ENCODE results near the gene IQGAP2.
"Not testable (repeated sequence)": the region's sequence is repeated elsewhere in the genome, so short reads cannot be mapped to it uniquely, and the experiment has no call there.

Gene IQGAP2

GRCh38 chr5:76514292-76514691, 111.2 kb downstream of the IQGAP2 start:
- no peak overlapping the region for H3K4me3 ChIP-seq (replicated peaks; ENCODE audit: low read depth, low read length)
- H3K36me3 ChIP-seq (ENCODE audit: control insufficient read depth, insufficient read depth, low read length): no peaks in the 10 kb centered on the region; the same call in none of the 2 replicates
- DNase-seq (ENCODE audit: extremely low read depth, insufficient read length): no peak
- TF ChIP-seq, protein P1, sequence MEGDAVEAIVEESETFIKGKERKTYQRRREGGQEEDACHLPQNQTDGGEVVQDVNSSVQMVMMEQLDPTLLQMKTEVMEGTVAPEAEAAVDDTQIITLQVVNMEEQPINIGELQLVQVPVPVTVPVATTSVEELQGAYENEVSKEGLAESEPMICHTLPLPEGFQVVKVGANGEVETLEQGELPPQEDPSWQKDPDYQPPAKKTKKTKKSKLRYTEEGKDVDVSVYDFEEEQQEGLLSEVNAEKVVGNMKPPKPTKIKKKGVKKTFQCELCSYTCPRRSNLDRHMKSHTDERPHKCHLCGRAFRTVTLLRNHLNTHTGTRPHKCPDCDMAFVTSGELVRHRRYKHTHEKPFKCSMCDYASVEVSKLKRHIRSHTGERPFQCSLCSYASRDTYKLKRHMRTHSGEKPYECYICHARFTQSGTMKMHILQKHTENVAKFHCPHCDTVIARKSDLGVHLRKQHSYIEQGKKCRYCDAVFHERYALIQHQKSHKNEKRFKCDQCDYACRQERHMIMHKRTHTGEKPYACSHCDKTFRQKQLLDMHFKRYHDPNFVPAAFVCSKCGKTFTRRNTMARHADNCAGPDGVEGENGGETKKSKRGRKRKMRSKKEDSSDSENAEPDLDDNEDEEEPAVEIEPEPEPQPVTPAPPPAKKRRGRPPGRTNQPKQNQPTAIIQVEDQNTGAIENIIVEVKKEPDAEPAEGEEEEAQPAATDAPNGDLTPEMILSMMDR (IDR thresholded peaks at IDR 0.05; ENCODE audit: insufficient read depth, low read length, poor library complexity, severe bottlenecking): no peak
- H3K27me3 ChIP-seq (replicated peaks; ENCODE audit: control insufficient read depth, insufficient read depth, low read length): no peaks in the 10 kb centered on the region

DNA sequence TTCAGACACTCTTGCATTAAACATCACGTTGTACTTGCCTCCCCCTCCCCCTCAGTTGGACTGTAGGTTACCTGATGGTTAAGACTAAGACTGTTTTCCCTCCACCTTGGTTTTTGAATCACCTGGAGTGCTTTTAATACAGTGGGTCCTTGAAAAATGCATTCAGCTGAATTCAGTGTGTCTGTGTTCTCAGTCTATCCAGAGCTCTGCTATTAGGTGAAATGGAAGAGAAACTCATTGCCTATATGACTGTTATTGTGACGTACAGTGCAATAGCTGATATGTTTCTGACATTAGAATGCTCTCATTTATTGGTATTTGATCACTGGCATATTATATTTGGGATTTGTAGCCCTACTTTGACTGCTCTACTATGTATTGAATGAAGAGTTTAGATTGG, 111.6 kb downstream of the IQGAP2 start:
- Histone ChIP-seq H3K4me3 (replicated peaks; ENCODE audit: low read depth, low read length) (no peak overlapping the region), H3K36me3 (ENCODE audit: control insufficient read depth, insufficient read depth, low read length) (no peaks in the 10 kb centered on the region; the same call in none of the 2 replicates)

DNA sequence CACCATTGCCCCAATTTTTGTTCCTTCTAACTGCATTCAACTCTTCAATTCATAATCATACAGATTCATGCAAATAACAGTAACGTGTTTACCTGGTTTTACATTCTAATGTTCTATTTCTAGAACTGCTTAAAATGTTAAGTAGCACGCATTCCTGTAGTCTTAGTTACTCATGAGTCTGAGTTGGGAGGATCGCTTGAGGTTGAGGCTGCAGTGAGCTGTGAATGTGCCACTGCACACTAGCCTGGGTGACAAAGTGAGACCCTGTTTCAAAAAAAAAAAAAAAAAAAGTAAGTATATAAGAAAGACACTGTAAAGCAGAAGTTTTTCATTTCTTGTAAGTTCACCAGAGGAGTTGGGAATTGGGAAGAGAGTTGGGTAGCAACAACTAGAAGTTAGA, 114.2 kb downstream of the IQGAP2 start:
- H3K4me3 ChIP-seq (replicated peaks; ENCODE audit: low read depth, low read length): no peak overlapping the region
- H3K36me3 ChIP-seq (ENCODE audit: control insufficient read depth, insufficient read depth, low read length): no peaks in the 10 kb centered on the region
- H3K27me3 ChIP-seq (replicated peaks; ENCODE audit: control insufficient read depth, insufficient read depth, low read length): no peaks in the 10 kb centered on the region
- no peak for DNase-seq (ENCODE audit: extremely low read depth, insufficient read length)
- TF ChIP-seq, protein P1 (IDR thresholded peaks at IDR 0.05; ENCODE audit: insufficient read depth, low read length, poor library complexity, severe bottlenecking): no peak

More for the DNA sequence above, 111.6 kb downstream of the IQGAP2 start:
- TF ChIP-seq, protein P1 (IDR thresholded peaks at IDR 0.05; ENCODE audit: insufficient read depth, low read length, poor library complexity, severe bottlenecking): no peak
- no peaks in the 10 kb centered on the region for H3K27me3 ChIP-seq (replicated peaks; ENCODE audit: control insufficient read depth, insufficient read depth, low read length)
- no peak for DNase-seq (ENCODE audit: extremely low read depth, insufficient read length)

DNA sequence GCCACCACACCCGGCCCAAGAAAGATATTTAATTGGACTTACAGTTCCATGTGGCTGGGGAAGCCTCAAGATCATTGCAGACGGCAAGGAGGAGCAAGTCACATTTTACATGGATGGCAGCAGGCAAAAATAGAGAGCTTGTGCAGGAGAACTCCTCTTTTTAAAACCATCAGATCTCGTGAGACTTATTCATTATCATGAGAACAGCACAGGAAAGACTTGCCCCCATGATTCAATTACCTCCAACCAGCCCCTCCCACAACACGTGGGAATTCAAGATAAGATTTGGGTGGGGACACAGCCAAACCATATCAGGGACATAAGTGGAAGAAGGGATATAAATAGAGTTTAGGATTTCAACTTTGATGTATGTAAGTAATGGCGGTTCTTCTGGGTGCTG, 115.2 kb downstream of the IQGAP2 start:
- not testable (repeated sequence) for H3K36me3 ChIP-seq (ENCODE audit: control insufficient read depth, insufficient read depth, low read length); H3K27me3 ChIP-seq (replicated peaks; ENCODE audit: control insufficient read depth, insufficient read depth, low read length); H3K4me3 ChIP-seq (replicated peaks; ENCODE audit: low read depth, low read length); DNase-seq (ENCODE audit: extremely low read depth, insufficient read length)

DNA sequence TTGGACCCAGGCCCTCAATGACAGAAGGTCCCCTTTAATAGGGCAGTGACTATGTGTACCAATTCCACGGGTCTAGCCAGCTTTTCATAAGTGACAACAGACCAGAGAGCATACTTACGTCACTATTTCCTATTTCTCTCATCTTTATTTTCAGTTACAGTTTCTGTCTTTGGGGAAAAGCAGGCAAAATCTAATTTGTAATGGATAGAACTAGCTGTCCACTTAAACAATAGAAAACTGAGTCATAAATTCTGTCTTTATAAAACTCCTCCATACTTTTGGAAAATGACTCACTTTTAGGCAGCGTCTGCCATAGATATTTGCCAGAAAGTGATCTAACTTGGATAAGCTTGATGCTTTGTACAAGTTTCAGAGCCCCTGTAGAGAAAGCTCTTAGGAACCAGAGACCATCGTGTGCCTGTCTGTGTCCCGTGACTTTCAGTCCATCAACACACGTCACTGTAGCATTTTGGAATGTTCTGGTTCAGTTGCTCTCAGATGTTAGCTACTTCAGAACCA, 118.2 kb downstream of the IQGAP2 start:
- TF ChIP-seq, protein P1 (IDR thresholded peaks at IDR 0.05; ENCODE audit: insufficient read depth, low read length, poor library complexity, severe bottlenecking): no peak
- peak; percentile 9 for DNase-seq (ENCODE audit: extremely low read depth, insufficient read length)

GRCh38 chr5:76522103-76522935, 119.2 kb downstream of the IQGAP2 start:
- H3K4me3 ChIP-seq (replicated peaks; ENCODE audit: low read depth, low read length): no peak overlapping the region
- no peak for DNase-seq (ENCODE audit: extremely low read depth, insufficient read length)
- TF ChIP-seq, protein P1 (IDR thresholded peaks at IDR 0.05; ENCODE audit: insufficient read depth, low read length, poor library complexity, severe bottlenecking): no peak

More for the DNA sequence above, 118.2 kb downstream of the IQGAP2 start:
- no peak overlapping the region; the same call in 1 of the 2 replicates for H3K4me3 ChIP-seq (replicated peaks; ENCODE audit: low read depth, low read length)
- no peaks in the 10 kb centered on the region for H3K36me3 ChIP-seq (ENCODE audit: control insufficient read depth, insufficient read depth, low read length)
- H3K27me3 ChIP-seq (replicated peaks; ENCODE audit: control insufficient read depth, insufficient read depth, low read length): no peaks in the 10 kb centered on the region

More at GRCh38 chr5:76522103-76522935, 119.2 kb downstream of the IQGAP2 start:
- no peaks in the 10 kb centered on the region for H3K27me3 ChIP-seq (replicated peaks; ENCODE audit: control insufficient read depth, insufficient read depth, low read length)
- no peaks in the 10 kb centered on the region for H3K36me3 ChIP-seq (ENCODE audit: control insufficient read depth, insufficient read depth, low read length)

Data from GM06990 (cell line).